ENCODE results near the gene C4orf54. TPM values are rescaled to one million over a fixed set of nuclear protein-coding genes. Genes with fewer than 3 reads are reported as not detected.

The C4orf54 gene
- total RNA-seq, 4 donors from 2014 or later = 30.6 to 68.3 (median 43.6) TPM

GRCh38 chr4:99690472-99690871 is 32.8 kb upstream of the C4orf54 start:
- no peaks in the 10 kb centered on the region for H3K27me3 ChIP-seq
- peaks cover 0 to 3% of the 10 kb centered on the region in 2 donors for H3K4me1 ChIP-seq
- peak overlapping the region in 1 of 4 donors; percentile 6 for H3K27ac ChIP-seq
- ATAC-seq (peak; percentile 60 to 65), DNase-seq (no peak)
- TF ChIP-seq, protein P1, sequence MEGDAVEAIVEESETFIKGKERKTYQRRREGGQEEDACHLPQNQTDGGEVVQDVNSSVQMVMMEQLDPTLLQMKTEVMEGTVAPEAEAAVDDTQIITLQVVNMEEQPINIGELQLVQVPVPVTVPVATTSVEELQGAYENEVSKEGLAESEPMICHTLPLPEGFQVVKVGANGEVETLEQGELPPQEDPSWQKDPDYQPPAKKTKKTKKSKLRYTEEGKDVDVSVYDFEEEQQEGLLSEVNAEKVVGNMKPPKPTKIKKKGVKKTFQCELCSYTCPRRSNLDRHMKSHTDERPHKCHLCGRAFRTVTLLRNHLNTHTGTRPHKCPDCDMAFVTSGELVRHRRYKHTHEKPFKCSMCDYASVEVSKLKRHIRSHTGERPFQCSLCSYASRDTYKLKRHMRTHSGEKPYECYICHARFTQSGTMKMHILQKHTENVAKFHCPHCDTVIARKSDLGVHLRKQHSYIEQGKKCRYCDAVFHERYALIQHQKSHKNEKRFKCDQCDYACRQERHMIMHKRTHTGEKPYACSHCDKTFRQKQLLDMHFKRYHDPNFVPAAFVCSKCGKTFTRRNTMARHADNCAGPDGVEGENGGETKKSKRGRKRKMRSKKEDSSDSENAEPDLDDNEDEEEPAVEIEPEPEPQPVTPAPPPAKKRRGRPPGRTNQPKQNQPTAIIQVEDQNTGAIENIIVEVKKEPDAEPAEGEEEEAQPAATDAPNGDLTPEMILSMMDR (IDR thresholded peaks at IDR 0.05 in 4 of 5, conservative IDR thresholded peaks at IDR 0.05 in 1 of 5) = no peak
- no peak for TF ChIP-seq POLR2A (IDR thresholded peaks at IDR 0.05)
- in situ Hi-C loops (cut with MboI; ENCODE audit: low sequenced_read_pairs in 4 of 4) = no loop called here
- H3K4me3 ChIP-seq = no peak overlapping the region
- H3K9me3 ChIP-seq = no peaks in the 10 kb centered on the region
- H3K36me3 ChIP-seq = no peaks in the 10 kb centered on the region
- intact Hi-C loops (cut with DNase I; ENCODE audit: low total_unique reads) = no loop called here

- in situ Hi-C loops (cut with MboI; ENCODE audit: low sequenced_read_pairs in 4 of 4) (no loop called here), intact Hi-C loops (cut with DNase I; ENCODE audit: low total_unique reads) (no loop called here)
- H3K27ac ChIP-seq = no peak overlapping the region
- peaks cover 0 to 3% of the 10 kb centered on the region in 2 donors for H3K4me1 ChIP-seq
- H3K9me3 ChIP-seq = no peaks in the 10 kb centered on the region
- no peaks in the 10 kb centered on the region for H3K27me3 ChIP-seq
- DNase-seq (no peak), ATAC-seq (no peak)
- no peak overlapping the region for H3K4me3 ChIP-seq
- TF ChIP-seq POLR2A (IDR thresholded peaks at IDR 0.05) = no peak
- TF ChIP-seq, protein P1 (IDR thresholded peaks at IDR 0.05 in 4 of 5, conservative IDR thresholded peaks at IDR 0.05 in 1 of 5) = no peak
- no peaks in the 10 kb centered on the region for H3K36me3 ChIP-seq
These were observed 29.5 kb upstream of the C4orf54 start for GRCh38 chr4:99687120-99687519.

DNA sequence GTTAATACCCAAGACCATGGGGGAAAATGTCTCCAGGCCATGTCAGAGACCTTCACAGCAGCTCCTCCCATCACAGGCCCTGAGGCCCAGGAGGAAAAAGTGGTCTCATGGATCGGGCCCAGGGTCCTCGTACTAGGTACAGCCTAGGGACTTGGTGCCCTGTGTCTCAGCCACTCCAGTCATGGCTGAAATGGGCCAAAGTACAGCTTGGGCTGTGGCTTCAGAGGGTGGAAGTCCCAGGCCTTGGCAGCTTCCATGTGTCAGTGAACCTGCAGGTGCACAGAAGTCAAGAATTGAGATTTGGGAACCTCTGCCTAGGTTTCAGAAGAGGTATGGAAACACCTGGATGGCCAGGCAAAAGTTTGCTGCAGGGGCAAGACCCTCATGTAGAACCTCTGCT is 27.6 kb upstream of the C4orf54 start:
- no peaks in the 10 kb centered on the region for H3K36me3 ChIP-seq
- TF ChIP-seq, protein P1 (IDR thresholded peaks at IDR 0.05 in 4 of 5, conservative IDR thresholded peaks at IDR 0.05 in 1 of 5) = no peak
- TF ChIP-seq POLR2A (IDR thresholded peaks at IDR 0.05) = no peak
- H3K27ac ChIP-seq = no peak overlapping the region
- no peaks in the 10 kb centered on the region for H3K27me3 ChIP-seq
- ATAC-seq = no peak
- intact Hi-C loops (cut with DNase I; ENCODE audit: low total_unique reads) = no loop called here
- no peaks in the 10 kb centered on the region for H3K9me3 ChIP-seq
- peaks cover 2 to 11% of the 10 kb centered on the region in 2 donors for H3K4me1 ChIP-seq
- H3K4me3 ChIP-seq = no peak overlapping the region
- no peak for DNase-seq
- in situ Hi-C loops (cut with MboI; ENCODE audit: low sequenced_read_pairs in 4 of 4) = no loop called here

DNA sequence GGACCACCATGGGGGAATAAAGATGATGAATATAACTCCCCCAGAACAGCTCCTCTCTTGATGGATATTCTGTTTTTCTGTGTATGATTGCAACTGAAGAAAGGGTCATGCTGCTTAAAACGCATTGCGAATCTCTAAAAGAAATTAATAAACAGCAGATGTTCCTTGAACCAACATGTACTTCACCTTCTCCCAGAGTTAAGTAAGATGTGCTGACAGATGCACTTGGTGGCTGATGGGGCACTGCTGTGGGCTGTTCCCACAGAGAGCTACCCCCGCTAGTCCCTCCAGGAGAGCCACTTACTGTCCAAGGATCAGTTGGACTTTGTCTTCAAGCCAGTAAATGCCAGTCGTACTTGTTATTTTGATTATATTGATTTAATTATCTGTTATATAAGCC is 26.3 kb upstream of the C4orf54 start:
- Histone ChIP-seq H3K9me3 (no peaks in the 10 kb centered on the region), H3K4me1 (peaks cover 8 to 23% of the 10 kb centered on the region in 2 donors), H3K27ac (no peak overlapping the region), H3K36me3 (no peaks in the 10 kb centered on the region), H3K27me3 (no peaks in the 10 kb centered on the region), H3K4me3 (no peak overlapping the region)
- ATAC-seq (no peak), DNase-seq (no peak)
- intact Hi-C loops (cut with DNase I; ENCODE audit: low total_unique reads) = no loop called here
- in situ Hi-C loops (cut with MboI; ENCODE audit: low sequenced_read_pairs in 4 of 4) = no loop called here
- TF ChIP-seq, protein P1 (IDR thresholded peaks at IDR 0.05 in 4 of 5, conservative IDR thresholded peaks at IDR 0.05 in 1 of 5) = no peak
- no peak for TF ChIP-seq POLR2A (IDR thresholded peaks at IDR 0.05)

GRCh38 chr4:99679976-99680375 is 22.3 kb upstream of the C4orf54 start:
- peak; percentile 62 to 64 for ATAC-seq
- intact Hi-C loops (cut with DNase I; ENCODE audit: low total_unique reads) = loop anchor here (2.0 kb wide), 1 partner anchor 43 kb away; no protein-coding TSS in a partner anchor

More at GRCh38 chr4:99679976-99680375, 22.3 kb upstream of the C4orf54 start:
- peak overlapping the region in 1 of 4 donors; percentile 14 for H3K4me3 ChIP-seq
- DNase-seq = no peak
- H3K9me3 ChIP-seq = no peaks in the 10 kb centered on the region
- no peaks in the 10 kb centered on the region for H3K36me3 ChIP-seq
- peaks cover 8 to 21% of the 10 kb centered on the region in 2 donors for H3K4me1 ChIP-seq
- no peak for TF ChIP-seq POLR2A (IDR thresholded peaks at IDR 0.05)
- TF ChIP-seq, protein P1 (IDR thresholded peaks at IDR 0.05 in 4 of 5, conservative IDR thresholded peaks at IDR 0.05 in 1 of 5) = no peak
- peak overlapping the region; percentile 81 to 90 (median 84) for H3K27ac ChIP-seq
- in situ Hi-C loops (cut with MboI; ENCODE audit: low sequenced_read_pairs in 4 of 4) = no loop called here
- H3K27me3 ChIP-seq = no peaks in the 10 kb centered on the region
